Stimulated activated CD8-positive, alpha-beta memory T cell treated with anti-CD3 and anti-CD28 coated beads, Interleukin-12 subunit alpha, Interleukin-12 subunit beta, amount 100 ng/mL, for 24 hours (primary cell): ENCODE measurements around the gene KCNN1.
"Not testable (repeated sequence)": the region's sequence is repeated elsewhere in the genome, so short reads cannot be mapped to it uniquely, and the experiment has no call there.

ENCODE experiments used
- DNase-seq: peaks from one replicate; pipeline ENCODE4 v3.0.0-alpha.2; 2020; ENCODE audit errors: extremely low read depth

KCNN1 gene

GRCh38 chr19:17969096-17969792, 2.3 kb downstream of the KCNN1 start:
- no peak for DNase-seq

- no peak for DNase-seq
These were observed 5.3 kb downstream of the KCNN1 start for GRCh38 chr19:17972230-17972629.

GRCh38 chr19:17973759-17974158, 6.9 kb downstream of the KCNN1 start:
- no peak for DNase-seq

- no peak for DNase-seq
These were observed 7.6 kb downstream of the KCNN1 start for GRCh38 chr19:17974551-17974950.

GRCh38 chr19:17975032-17975431, 8.1 kb downstream of the KCNN1 start:
- no peak for DNase-seq

- no peak for DNase-seq
These were observed 10.1 kb downstream of the KCNN1 start for GRCh38 chr19:17977021-17977420.

GRCh38 chr19:17977488-17977887, 10.6 kb downstream of the KCNN1 start:
- DNase-seq: no peak

GRCh38 chr19:17981611-17982010, 14.7 kb downstream of the KCNN1 start:
- DNase-seq: no peak

GRCh38 chr19:17982430-17982829, 15.5 kb downstream of the KCNN1 start:
- DNase-seq: no peak

- DNase-seq: no peak
These were observed 18.3 kb downstream of the KCNN1 start for GRCh38 chr19:17985037-17985818.

GRCh38 chr19:17986569-17986968, 19.7 kb downstream of the KCNN1 start:
- not testable (repeated sequence) for DNase-seq

GRCh38 chr19:17988161-17988560, 21.3 kb downstream of the KCNN1 start:
- no peak for DNase-seq

GRCh38 chr19:17989425-17990094, 22.7 kb downstream of the KCNN1 start:
- DNase-seq: no peak

GRCh38 chr19:17993076-17993813, 26.3 kb downstream of the KCNN1 start:
- no peak for DNase-seq

GRCh38 chr19:17996826-17997316, 30.0 kb downstream of the KCNN1 start:
- peak; percentile 58 for DNase-seq

- no peak for DNase-seq
These were observed 31.3 kb downstream of the KCNN1 start for GRCh38 chr19:17997969-17998826.

- no peak for DNase-seq
These were observed 31.9 kb downstream of the KCNN1 start for GRCh38 chr19:17998827-17999150.

GRCh38 chr19:17999684-18000479, 33.0 kb downstream of the KCNN1 start:
- DNase-seq: no peak

- no peak for DNase-seq
These were observed 33.6 kb downstream of the KCNN1 start for GRCh38 chr19:18000480-18000914.
